ENCODE results near the gene AGAP1.

Gene AGAP1

GRCh38 chr2:235506997-235507615, 13.3 kb downstream of the AGAP1 start:
- no peaks in the 10 kb centered on the region for H3K79me2 ChIP-seq (ENCODE audit: control insufficient read depth, low read length)

DNA sequence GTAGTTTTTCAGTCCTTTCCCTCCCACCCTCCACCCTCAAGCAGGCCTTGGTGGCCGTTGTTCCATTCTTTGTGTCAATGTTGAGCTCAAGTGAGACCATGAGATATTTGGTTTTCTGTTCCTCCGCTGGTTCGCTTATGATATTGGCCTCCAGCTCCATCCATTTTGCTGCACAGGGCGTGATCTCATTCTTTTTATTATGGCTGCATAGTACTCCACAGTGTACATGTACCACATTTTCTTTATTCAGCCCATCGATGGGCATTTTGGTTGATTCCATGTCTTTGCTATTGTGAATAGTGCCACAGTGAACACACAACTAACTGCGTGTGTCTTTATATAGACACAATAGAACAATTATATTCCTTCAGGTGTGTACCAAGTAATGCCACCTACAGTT, 14.1 kb downstream of the AGAP1 start:
- Histone ChIP-seq H3K4me3 (ENCODE audit: low read length) (no peak overlapping the region), H4K20me1 (ENCODE audit: control insufficient read depth, insufficient read depth, low read depth, low read length) (no peaks in the 10 kb centered on the region), H3K9me2 (replicated peaks; ENCODE audit: control insufficient read depth, low read length) (no peaks in the 10 kb centered on the region), H3K27ac (ENCODE audit: low read depth, low read length) (no peak overlapping the region), H3F3A (ENCODE audit: control insufficient read depth, insufficient read depth) (no peaks in the 10 kb centered on the region), H3K9me3 (ENCODE audit: control insufficient read depth, insufficient read depth, low read length) (no peaks in the 10 kb centered on the region), H3K4me2 (ENCODE audit: low read length) (no peak overlapping the region), H3K36me3 (ENCODE audit: control insufficient read depth, low read length) (no peaks in the 10 kb centered on the region), H3K79me2 (ENCODE audit: control insufficient read depth, low read length) (no peaks in the 10 kb centered on the region), H3K4me1 (ENCODE audit: control insufficient read depth, low read length) (no peaks in the 10 kb centered on the region), H3K27me3 (ENCODE audit: control insufficient read depth, low read length) (no peaks in the 10 kb centered on the region)
- no peak for TF ChIP-seq EZH2phosphoT487 (IDR thresholded peaks at IDR 0.05; ENCODE audit: borderline replicate concordance, low read length)
- TF ChIP-seq, protein P1, sequence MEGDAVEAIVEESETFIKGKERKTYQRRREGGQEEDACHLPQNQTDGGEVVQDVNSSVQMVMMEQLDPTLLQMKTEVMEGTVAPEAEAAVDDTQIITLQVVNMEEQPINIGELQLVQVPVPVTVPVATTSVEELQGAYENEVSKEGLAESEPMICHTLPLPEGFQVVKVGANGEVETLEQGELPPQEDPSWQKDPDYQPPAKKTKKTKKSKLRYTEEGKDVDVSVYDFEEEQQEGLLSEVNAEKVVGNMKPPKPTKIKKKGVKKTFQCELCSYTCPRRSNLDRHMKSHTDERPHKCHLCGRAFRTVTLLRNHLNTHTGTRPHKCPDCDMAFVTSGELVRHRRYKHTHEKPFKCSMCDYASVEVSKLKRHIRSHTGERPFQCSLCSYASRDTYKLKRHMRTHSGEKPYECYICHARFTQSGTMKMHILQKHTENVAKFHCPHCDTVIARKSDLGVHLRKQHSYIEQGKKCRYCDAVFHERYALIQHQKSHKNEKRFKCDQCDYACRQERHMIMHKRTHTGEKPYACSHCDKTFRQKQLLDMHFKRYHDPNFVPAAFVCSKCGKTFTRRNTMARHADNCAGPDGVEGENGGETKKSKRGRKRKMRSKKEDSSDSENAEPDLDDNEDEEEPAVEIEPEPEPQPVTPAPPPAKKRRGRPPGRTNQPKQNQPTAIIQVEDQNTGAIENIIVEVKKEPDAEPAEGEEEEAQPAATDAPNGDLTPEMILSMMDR (IDR thresholded peaks at IDR 0.05; ENCODE audit: low read depth, low read length, poor library complexity, severe bottlenecking): no peak

More at GRCh38 chr2:235506997-235507615, 13.3 kb downstream of the AGAP1 start:
- Histone ChIP-seq H3K9me3 (ENCODE audit: control insufficient read depth, insufficient read depth, low read length) (no peaks in the 10 kb centered on the region), H4K20me1 (ENCODE audit: control insufficient read depth, insufficient read depth, low read depth, low read length) (no peaks in the 10 kb centered on the region), H3K4me2 (ENCODE audit: low read length) (no peak overlapping the region), H3K27ac (ENCODE audit: low read depth, low read length) (no peak overlapping the region), H3K4me1 (ENCODE audit: control insufficient read depth, low read length) (no peaks in the 10 kb centered on the region), H3K27me3 (ENCODE audit: control insufficient read depth, low read length) (no peaks in the 10 kb centered on the region), H3F3A (ENCODE audit: control insufficient read depth, insufficient read depth) (no peaks in the 10 kb centered on the region), H3K36me3 (ENCODE audit: control insufficient read depth, low read length) (no peaks in the 10 kb centered on the region), H3K9me2 (replicated peaks; ENCODE audit: control insufficient read depth, low read length) (no peaks in the 10 kb centered on the region), H3K4me3 (ENCODE audit: low read length) (no peak overlapping the region)
- no peak for TF ChIP-seq EZH2phosphoT487 (IDR thresholded peaks at IDR 0.05; ENCODE audit: borderline replicate concordance, low read length)
- TF ChIP-seq, protein P1 (IDR thresholded peaks at IDR 0.05; ENCODE audit: low read depth, low read length, poor library complexity, severe bottlenecking): no peak

DNA sequence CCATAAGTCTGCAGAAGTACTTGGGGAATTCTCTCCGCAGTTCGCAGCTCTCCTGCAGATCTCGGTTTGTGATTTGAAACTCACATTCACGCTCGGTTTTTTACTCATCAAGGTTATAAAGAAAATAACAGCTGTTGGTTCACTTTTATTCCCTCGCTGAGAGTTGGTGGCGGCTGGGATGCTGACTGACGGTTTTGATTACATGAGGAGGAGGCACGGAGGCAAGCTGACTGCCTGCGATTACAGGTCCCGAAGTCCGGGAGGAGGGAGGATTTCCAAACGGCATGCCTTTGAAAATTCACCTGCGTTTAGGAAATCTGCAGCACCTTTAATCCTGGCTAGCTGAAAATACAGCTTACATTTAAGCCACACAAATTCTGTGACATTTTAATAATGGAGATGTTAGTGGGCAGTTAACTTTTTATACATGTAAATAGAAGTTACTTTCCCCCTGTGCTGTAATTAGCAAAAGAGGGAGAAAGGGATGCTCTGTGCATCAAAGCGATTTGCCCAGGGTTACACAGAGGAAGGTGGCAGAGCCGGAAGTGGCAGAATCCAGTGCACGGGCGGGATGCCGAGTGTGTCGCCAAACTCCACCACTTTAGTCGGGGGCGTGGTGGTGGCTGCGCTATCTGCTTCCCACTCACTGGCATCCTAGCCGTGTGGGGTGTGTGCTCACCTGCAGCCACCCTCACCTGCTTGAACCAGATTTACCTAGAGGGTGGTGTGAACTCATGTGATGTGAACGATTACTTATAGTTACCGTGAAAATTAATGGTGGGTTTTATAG, 14.7 kb downstream of the AGAP1 start:
- Histone ChIP-seq H3K27ac (ENCODE audit: low read depth, low read length) (no peak overlapping the region), H3K36me3 (ENCODE audit: control insufficient read depth, low read length) (no peaks in the 10 kb centered on the region), H4K20me1 (ENCODE audit: control insufficient read depth, insufficient read depth, low read depth, low read length) (no peaks in the 10 kb centered on the region), H3K79me2 (ENCODE audit: control insufficient read depth, low read length) (no peaks in the 10 kb centered on the region), H3K9me2 (replicated peaks; ENCODE audit: control insufficient read depth, low read length) (no peaks in the 10 kb centered on the region), H3K27me3 (ENCODE audit: control insufficient read depth, low read length) (no peaks in the 10 kb centered on the region), H3K4me1 (ENCODE audit: control insufficient read depth, low read length) (no peaks in the 10 kb centered on the region), H3K4me3 (ENCODE audit: low read length) (no peak overlapping the region), H3F3A (ENCODE audit: control insufficient read depth, insufficient read depth) (no peaks in the 10 kb centered on the region), H3K9me3 (ENCODE audit: control insufficient read depth, insufficient read depth, low read length) (no peaks in the 10 kb centered on the region), H3K4me2 (ENCODE audit: low read length) (no peak overlapping the region)
- no peak for TF ChIP-seq EZH2phosphoT487 (IDR thresholded peaks at IDR 0.05; ENCODE audit: borderline replicate concordance, low read length)
- TF ChIP-seq, protein P1 (IDR thresholded peaks at IDR 0.05; ENCODE audit: low read depth, low read length, poor library complexity, severe bottlenecking): no peak

Measured in DOHH2 (cell line).